GM19023 (cell line): ENCODE measurements around the gene LHX5.

Experiments used
- ATAC-seq: cut with Tn5 transposase; IDR thresholded peaks from one replicate; pipeline ENCODE4 v1.9.1; 2021; ENCODE audit warnings: mild to moderate bottlenecking, moderate library complexity; ENCODE audit not compliant: unreplicated experiment

LHX5 gene

DNA sequence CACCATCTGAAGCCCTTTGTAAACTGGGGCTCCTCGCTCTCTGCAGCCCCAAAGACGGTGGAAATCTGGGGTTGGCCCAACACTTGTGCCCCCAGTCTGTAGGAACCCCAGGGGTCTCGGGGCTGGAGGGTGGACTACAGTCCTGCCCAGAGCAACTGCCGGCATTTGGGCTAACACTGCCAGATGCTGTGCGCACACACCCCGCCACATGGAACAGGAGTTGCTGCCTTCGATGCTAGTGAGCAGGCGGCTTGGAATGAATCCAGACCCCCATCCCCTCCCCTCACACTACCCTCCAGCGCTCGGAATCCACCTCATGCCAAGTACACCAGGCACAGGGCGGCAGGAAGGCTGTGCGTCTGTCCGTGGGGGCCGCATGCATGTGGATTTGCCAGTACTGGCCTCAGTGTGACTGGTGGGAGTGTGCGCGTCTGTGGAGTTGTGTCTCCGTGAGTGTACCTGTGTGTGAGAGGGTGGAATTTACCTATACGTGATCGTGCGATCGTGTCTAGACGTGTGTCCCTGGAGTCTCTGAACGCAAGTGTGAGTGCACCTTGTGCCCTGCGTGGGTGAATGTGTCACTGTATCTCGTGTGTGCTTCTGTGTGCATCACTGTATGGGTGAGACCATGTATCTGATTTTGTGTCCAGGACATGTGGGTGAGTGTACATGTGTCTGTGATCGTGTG, 5.1 kb downstream of the LHX5 start:
- no peak for ATAC-seq

DNA sequence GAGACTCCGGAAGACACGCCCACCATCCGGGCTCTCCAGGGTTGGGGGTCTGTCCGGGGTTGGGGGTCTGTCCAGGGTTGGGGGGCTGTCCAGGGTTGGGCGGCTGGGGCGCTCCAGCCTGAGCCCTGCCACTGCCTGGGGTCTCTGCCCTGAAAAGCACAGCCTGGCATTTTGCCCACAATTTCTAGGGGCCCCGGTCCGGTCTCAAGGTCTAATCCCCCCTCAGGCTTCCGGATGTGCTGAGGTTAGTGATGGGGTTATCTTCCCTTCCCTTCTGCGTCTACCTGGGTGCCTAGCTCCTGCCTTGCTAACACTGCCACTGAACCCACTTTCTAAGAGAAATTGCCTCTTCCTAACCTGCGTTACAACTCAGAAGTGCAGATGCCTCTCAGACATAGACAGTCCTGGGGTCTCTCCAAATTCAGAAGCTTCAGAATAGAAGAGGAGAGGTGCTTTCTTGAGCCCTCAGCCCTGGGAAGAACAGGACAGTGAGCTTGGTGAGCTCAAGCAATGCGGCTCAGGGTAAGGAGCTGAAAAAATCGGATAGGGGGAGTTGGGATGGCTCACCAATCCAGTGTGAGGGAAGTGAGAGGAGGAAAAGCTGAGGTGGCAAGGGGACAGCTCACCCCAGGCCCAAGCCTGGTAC, 5.7 kb downstream of the LHX5 start:
- no peak for ATAC-seq

- ATAC-seq, result no peak
These were observed 6.6 kb downstream of the LHX5 start for GRCh38 chr12:113464852-113465719.

DNA sequence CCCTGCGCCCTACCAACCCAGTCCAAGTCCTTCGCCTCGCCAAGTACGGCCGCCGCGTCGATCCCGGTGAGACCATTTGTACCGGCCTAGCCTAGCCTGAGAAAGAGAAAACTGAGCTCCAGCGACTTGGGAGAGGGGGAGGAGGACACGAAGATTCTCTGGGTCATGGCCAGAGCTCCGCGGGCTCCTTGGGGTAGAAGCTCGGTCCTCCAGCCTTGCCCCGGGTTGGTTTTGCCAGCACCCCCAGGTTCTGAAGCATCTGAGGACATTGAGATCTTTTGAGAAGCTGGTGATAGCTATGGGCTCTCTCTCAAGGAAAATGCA, 7.3 kb downstream of the LHX5 start:
- no peak for ATAC-seq

- ATAC-seq, result no peak
These were observed 7.8 kb downstream of the LHX5 start for GRCh38 chr12:113463746-113464451.

DNA sequence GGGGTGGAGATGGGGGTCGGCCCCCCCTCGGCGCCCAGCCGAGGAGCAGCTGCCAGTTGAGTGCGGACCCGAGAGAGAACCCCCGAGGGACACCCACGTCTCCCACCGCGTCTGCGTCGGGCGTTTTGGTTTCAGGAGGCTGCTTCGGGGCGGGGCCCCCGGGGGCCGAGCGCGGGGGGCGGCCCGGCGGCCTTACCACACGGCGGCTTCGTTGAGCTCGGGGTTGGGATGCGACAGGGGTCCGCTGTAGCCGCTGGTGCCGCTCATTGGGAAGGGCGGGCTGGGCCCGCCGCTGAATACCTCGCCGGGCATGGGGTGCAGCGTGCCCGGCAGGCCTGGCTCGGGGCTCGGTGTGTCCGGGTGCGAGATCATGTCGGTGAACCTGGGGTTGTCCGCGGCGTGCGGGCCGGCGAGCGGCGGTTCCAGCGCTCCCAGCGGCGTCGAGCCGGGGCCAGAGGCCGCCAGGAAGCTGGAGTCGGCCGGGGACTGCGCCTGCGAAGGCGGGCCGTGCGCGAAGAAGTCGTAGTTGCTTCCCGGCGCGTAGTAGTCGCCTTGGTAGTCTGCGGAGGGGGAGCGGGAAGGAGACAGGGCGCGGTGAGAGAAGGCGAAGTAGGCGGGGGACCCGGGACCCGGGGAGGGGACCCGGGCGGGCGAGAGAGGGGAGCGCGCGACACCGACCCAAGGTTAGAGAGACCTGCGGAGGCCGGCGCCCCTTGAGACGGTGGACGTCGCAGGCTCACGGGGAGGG, 8.5 kb downstream of the LHX5 start:
- ATAC-seq, result no peak

GRCh38 chr12:113462117-113462774, 9.4 kb downstream of the LHX5 start:
- no peak for ATAC-seq

GRCh38 chr12:113461666-113462065, 10.0 kb downstream of the LHX5 start:
- ATAC-seq, result no peak

DNA sequence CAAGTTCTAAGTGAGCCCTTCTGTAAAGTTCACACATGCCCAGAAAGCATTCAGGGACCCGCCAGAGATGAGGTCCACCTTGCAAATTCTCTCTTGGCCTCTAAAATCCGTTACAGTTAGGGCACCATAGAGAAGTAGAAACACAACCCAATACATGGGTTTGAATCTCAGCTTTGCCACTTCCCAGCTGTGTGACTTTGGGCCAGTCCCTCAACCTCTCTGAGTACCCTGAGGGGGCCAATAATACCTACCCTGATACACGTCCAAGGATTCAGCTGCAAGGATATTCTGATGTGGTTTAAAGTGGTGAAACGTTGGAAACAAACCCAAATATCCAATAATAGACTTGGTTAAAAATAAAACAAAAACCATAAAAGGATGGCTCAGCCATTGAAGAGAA, 11.7 kb downstream of the LHX5 start:
- no peak for ATAC-seq

DNA sequence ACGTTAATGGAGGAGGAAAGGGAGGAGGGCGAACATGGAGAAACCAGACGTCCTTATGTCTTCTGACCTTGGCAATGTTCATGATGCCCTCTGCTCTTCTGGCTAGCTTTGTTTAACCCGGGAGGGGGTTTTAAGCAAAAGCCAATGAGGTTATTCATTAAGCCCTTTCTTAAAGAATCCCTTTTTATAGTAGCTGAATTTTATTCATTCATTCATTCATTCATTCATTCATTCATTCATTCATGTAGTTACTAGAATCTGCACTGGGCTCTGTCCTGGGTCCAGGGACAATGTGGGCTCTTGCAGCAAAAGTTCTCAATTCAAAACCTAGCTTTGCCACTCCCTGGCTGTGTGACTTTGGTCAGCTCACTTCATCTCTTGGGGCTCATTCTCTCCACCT, 14.0 kb downstream of the LHX5 start:
- no peak for ATAC-seq

GRCh38 chr12:113457185-113457584, 14.5 kb downstream of the LHX5 start:
- ATAC-seq, result no peak

DNA sequence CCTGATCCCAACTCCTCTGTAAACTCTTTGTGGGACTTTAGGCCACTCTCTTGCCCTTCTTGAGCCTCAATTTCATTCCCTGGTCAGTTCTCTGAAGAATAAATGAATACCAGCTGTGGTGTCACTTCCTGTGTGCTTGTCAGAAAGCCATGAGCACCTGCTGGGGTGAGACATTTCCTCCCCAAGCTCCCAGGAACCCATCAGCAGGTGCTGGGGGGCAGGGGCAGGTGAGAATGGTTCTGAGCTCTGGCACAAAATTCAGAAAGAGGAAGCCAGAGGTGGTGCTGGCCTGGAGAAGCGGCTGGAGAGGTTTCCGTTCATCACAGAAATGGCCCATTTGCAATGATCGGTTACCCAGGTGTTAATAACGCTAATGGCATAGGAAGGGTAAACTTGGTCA, 14.9 kb downstream of the LHX5 start:
- ATAC-seq, result no peak

GRCh38 chr12:113456199-113456598, 15.5 kb downstream of the LHX5 start:
- no peak for ATAC-seq

- no peak for ATAC-seq
These were observed 18.3 kb downstream of the LHX5 start for GRCh38 chr12:113453330-113453729.

DNA sequence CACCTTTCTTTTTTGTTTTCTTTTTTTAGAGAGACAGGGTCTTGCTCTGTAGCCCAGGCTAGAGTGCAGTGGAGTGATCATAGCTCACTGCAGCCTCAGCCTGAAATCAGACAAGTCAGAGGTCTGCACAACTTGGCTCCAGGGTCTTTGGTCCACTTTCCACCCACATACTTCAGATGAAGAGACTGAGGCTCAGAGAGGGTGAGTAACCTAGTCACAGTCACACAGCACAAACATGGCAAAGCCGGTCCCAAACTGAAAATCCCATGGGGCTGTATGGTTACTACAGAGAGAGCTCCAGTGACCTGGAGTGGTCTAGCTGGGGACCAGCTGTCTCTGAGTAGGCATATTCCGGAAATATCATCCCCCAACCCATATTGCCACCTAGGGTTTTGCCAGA, 19.2 kb downstream of the LHX5 start:
- ATAC-seq, result no peak

DNA sequence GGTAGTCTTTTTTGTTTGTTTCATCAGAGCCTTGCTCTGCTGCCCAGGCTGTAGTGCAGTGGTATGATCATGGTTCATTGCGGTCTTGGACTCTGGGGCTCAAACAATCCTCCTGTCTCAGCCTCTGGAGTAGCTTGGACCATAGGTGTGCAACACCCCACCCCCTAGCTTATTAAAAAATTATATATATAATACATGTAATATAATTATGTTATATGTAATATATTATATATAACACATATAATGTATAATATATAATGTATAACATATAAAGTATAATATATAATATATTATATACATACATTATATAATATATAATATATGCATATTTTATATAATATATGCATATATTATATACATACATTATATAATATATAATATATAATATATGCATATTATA, 21.8 kb downstream of the LHX5 start:
- ATAC-seq, result no peak

GRCh38 chr12:113449299-113449698, 22.4 kb downstream of the LHX5 start:
- ATAC-seq, result no peak

GRCh38 chr12:113448873-113449272, 22.8 kb downstream of the LHX5 start:
- no peak for ATAC-seq

- no peak for ATAC-seq
These were observed 26.0 kb downstream of the LHX5 start for GRCh38 chr12:113445544-113446171.

- ATAC-seq, result no peak
These were observed 28.6 kb downstream of the LHX5 start for GRCh38 chr12:113443030-113443539.
